Fibroblast of lung (primary cell): ENCODE measurements around the gene INPP4A. TPM values are rescaled to one million over a fixed set of nuclear protein-coding genes. Genes with fewer than 3 reads are reported as not detected.

ENCODE experiments used
- DNase-seq, 2 donors: peaks; one replicate each; pipeline versions ENCODE4 v3.0.0 to v3.0.0-alpha.2; 2010; ENCODE audit warnings: low read depth in 2 of 2
- H2AFZ ChIP-seq: 2 replicates; pipeline ENCODE4 v1.5.1; 2012; ENCODE audit warnings: low read length, control low read depth, inconsistent platforms
- H3K27ac ChIP-seq: 2 replicates; pipeline ENCODE4 v1.5.1; 2011; ENCODE audit warnings: low read length, control low read depth; ENCODE audit not compliant: insufficient read depth
- H3K27me3 ChIP-seq: 2 replicates; pipeline ENCODE4 v1.5.1; 2011; ENCODE audit warnings: mild to moderate bottlenecking, low read length; ENCODE audit not compliant: control insufficient read depth, insufficient read depth
- H3K36me3 ChIP-seq: 2 replicates; pipeline ENCODE4 v1.5.1; 2011; ENCODE audit warnings: low read length; ENCODE audit not compliant: control insufficient read depth, insufficient read depth
- H3K4me1 ChIP-seq: 2 replicates; pipeline ENCODE4 v1.5.1; 2011; ENCODE audit warnings: low read length; ENCODE audit not compliant: control insufficient read depth, insufficient read depth; ENCODE audit errors: extremely low read depth
- H3K4me2 ChIP-seq: 2 replicates; pipeline ENCODE4 v1.5.1; 2011; ENCODE audit warnings: low read length, control low read depth; ENCODE audit not compliant: insufficient read depth; ENCODE audit errors: extremely low read depth
- H3K4me3 ChIP-seq, 4 experiments: fragments of 200-600 bp in 1 of 4; sonication (generic) in 1 of 4; replicated peaks in 1 of 4; 2 replicates each; pipeline ENCODE4 v1.5.1; 2011 to 2016; ENCODE audit warnings: low read length in 4 of 4, low read depth in 3 of 4, mild to moderate bottlenecking in 3 of 4, control low read depth in 2 of 4, inconsistent platforms in 1 of 4, mixed read lengths in 1 of 4; ENCODE audit not compliant: insufficient read depth in 1 of 4; ENCODE audit errors: control extremely low read depth in 1 of 4
- H3K79me2 ChIP-seq: 2 replicates; pipeline ENCODE4 v1.5.1; 2012; ENCODE audit warnings: mild to moderate bottlenecking, low read length, inconsistent platforms; ENCODE audit not compliant: control insufficient read depth, insufficient read depth
- H3K9ac ChIP-seq: 2 replicates; pipeline ENCODE4 v1.5.1; 2011; ENCODE audit warnings: mild to moderate bottlenecking, low read length, control low read depth; ENCODE audit not compliant: insufficient read depth
- H3K9me3 ChIP-seq: 2 replicates; pipeline ENCODE4 v1.5.1; 2012; ENCODE audit warnings: low read depth, low read length; ENCODE audit not compliant: control insufficient read depth, insufficient read depth
- H4K20me1 ChIP-seq: 2 replicates; pipeline ENCODE4 v1.5.1; 2011; ENCODE audit warnings: low read length; ENCODE audit not compliant: control insufficient read depth, insufficient read depth; ENCODE audit errors: extremely low read depth
- EZH2 ChIP-seq: IDR thresholded peaks from 2 replicates; pipeline ENCODE4 v1.5.1; 2012; ENCODE audit warnings: low read length, control low read depth, mild to moderate bottlenecking; ENCODE audit errors: missing control alignments
- polyA plus RNA-seq, 2 donors: library from polyadenylated mRNA; depleted of rRNA in 1 of 2; stranded (reverse) in 1 of 2; unstranded in 1 of 2; fragments of >200 nt; gene quantifications; 2 replicates each; pipeline ENCODE4 v1.2.1, GENCODE V29; 2011 to 2012; ENCODE audit warnings: missing spikeins in 1 of 2
- total RNA-seq: library from RNA; depleted of rRNA; stranded (reverse); fragments of >200 nt; gene quantifications from 2 replicates; pipeline ENCODE4 v1.2.1, GENCODE V29; 2014
- TF ChIP-seq, protein P1 (sequence below), 2 donors: IDR thresholded peaks in 1 of 2; conservative IDR thresholded peaks in 1 of 2; 1 replicate in 1 of 2; 2 replicates in 1 of 2; pipeline ENCODE4 v1.5.1; 2011 to 2012; ENCODE audit warnings: low read length in 2 of 2, control low read depth in 1 of 2, inconsistent platforms in 1 of 2, low read depth in 1 of 2, mild to moderate bottlenecking in 1 of 2

Gene INPP4A
- total and polyA plus RNA-seq, 2 donors (not counting 1 experiment from before 2014, with no cell fraction given) = 10.2 to 26.1 TPM

DNA sequence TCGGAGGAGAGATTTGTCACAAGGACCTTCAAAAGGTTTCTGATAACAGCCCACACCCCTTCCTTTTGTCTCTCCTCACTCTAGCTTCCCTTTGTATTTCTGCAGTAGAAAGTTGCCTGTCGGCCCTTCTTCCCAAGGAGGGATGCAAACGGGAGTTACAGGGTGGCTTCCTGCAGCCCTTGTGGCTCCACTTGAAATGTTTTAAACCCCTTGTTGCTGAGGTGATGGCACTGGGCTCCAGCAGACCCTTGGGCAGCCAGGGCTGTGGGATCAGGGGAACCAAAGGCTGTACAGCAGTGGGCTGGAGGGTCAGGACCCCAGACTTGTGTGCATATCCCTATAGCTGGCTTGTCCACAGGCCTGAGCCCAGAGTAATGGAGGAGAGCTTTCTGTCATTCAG lies 101.5 kb downstream of the INPP4A start:
- H2AFZ ChIP-seq = no peak overlapping the region
- no peak overlapping the region for H3K4me2 ChIP-seq
- H3K4me3 ChIP-seq = no peak overlapping the region
- no peaks in the 10 kb centered on the region for H4K20me1 ChIP-seq
- H3K27me3 ChIP-seq = no peaks in the 10 kb centered on the region
- DNase-seq = no peak
- TF ChIP-seq EZH2 = no peak
- TF ChIP-seq, protein P1, sequence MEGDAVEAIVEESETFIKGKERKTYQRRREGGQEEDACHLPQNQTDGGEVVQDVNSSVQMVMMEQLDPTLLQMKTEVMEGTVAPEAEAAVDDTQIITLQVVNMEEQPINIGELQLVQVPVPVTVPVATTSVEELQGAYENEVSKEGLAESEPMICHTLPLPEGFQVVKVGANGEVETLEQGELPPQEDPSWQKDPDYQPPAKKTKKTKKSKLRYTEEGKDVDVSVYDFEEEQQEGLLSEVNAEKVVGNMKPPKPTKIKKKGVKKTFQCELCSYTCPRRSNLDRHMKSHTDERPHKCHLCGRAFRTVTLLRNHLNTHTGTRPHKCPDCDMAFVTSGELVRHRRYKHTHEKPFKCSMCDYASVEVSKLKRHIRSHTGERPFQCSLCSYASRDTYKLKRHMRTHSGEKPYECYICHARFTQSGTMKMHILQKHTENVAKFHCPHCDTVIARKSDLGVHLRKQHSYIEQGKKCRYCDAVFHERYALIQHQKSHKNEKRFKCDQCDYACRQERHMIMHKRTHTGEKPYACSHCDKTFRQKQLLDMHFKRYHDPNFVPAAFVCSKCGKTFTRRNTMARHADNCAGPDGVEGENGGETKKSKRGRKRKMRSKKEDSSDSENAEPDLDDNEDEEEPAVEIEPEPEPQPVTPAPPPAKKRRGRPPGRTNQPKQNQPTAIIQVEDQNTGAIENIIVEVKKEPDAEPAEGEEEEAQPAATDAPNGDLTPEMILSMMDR (conservative IDR thresholded peaks at IDR 0.05 in 1 of 2, IDR thresholded peaks at IDR 0.05 in 1 of 2; ENCODE audit: low read depth in 1 of 2, low read length in 2 of 2) = no peak
- H3K79me2 ChIP-seq = no peaks in the 10 kb centered on the region
- H3K9ac ChIP-seq = no peak overlapping the region
- no peaks in the 10 kb centered on the region for H3K4me1 ChIP-seq
- no peaks in the 10 kb centered on the region for H3K36me3 ChIP-seq
- H3K27ac ChIP-seq = no peak overlapping the region
- no peaks in the 10 kb centered on the region for H3K9me3 ChIP-seq

DNA sequence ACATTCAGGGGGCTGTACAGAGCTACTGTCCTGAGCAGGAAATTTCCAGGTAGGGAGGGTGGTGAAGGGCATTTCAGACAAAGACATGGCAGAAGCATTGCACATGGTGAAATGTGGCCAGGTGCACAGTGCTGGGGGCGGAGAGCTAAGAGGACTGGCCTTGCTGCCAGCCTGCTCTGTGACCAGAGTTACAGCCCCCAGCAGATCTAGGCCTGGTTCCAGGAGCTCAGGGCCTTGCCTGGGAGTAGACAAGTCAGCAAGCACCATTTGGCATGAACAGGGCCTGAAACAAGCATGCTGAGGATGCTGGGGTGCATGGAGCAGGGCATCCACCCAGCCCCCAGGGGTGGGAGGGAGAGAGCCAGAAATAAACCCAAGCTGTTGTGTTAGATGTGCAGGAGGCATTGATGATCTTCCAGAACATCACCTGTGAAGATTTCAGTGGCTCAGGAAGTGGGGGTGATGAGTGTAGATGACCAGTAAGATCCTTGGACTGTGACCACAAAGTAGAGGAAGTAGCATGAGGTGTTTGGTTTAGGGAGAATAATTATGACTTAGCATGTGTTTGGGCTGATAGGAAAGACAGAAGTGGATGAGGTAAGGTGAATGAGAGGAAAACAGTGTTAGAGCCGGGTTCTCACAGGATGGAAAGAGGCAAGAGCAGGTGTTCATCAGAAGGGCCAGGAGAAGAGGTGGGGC lies 102.6 kb downstream of the INPP4A start:
- Histone ChIP-seq H3K9ac (no peak overlapping the region), H4K20me1 (no peaks in the 10 kb centered on the region), H3K4me3 (no peak overlapping the region), H2AFZ (no peak overlapping the region), H3K4me1 (no peaks in the 10 kb centered on the region), H3K27ac (no peak overlapping the region), H3K4me2 (no peak overlapping the region), H3K27me3 (no peaks in the 10 kb centered on the region), H3K9me3 (no peaks in the 10 kb centered on the region), H3K36me3 (no peaks in the 10 kb centered on the region), H3K79me2 (no peaks in the 10 kb centered on the region)
- no peak for DNase-seq
- TF ChIP-seq, protein P1 (conservative IDR thresholded peaks at IDR 0.05 in 1 of 2, IDR thresholded peaks at IDR 0.05 in 1 of 2; ENCODE audit: low read depth in 1 of 2, low read length in 2 of 2) = no peak
- no peak for TF ChIP-seq EZH2

DNA sequence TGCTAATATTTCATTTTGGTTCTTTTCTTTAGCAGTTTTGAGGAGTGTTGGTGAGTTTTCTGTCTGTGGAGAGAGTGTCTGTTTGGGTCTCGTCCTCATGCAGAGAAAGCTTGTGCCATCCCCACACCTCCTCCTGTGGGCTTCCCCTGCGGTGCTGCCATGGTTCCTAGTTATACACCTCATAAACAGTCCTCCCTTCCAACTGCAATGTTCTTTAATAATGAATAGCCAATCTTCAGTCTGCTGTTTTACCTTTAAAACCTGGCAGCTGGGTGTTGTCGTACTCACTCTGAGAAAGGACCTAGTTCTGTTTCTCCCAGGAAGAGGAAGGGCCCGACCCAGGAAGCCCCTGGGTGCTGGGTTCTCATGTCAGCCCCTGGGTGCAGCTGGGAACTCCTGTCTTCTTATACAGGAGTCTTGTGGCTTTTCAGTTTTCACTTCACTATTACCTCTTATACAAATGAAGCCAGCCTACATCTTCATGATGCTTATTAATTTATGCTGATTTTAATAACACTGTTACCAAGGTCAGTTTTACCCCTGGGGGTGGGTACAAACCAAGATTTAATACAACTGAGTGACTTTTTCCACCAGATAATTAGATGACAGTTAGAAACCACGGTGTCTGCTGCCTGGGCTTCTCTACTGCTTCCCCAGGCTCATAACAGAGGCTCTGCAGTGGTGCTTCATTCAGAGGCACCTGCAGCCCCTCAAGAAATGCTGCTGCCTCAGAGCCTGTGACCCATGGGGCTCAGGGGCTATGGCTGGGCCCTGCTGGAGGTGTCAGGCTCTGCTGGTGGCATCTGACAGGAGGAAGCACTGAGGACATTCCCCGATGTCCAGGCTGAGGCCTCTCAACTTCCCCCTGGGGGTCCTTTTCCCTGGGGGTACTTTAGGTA lies 104.5 kb downstream of the INPP4A start:
- Histone ChIP-seq H3K27me3 (no peaks in the 10 kb centered on the region), H3K36me3 (no peaks in the 10 kb centered on the region), H3K9me3 (no peaks in the 10 kb centered on the region), H3K4me2 (no peak overlapping the region), H2AFZ (no peak overlapping the region), H3K4me3 (no peak overlapping the region), H3K79me2 (no peaks in the 10 kb centered on the region), H3K27ac (no peak overlapping the region), H3K4me1 (no peaks in the 10 kb centered on the region), H4K20me1 (no peaks in the 10 kb centered on the region), H3K9ac (no peak overlapping the region)
- no peak for DNase-seq
- TF ChIP-seq, protein P1 (conservative IDR thresholded peaks at IDR 0.05 in 1 of 2, IDR thresholded peaks at IDR 0.05 in 1 of 2; ENCODE audit: low read depth in 1 of 2, low read length in 2 of 2) = no peak
- TF ChIP-seq EZH2 = no peak
